PC-3 (cell line): ENCODE data around the gene HMCN1. TPM values are rescaled to one million over a fixed set of nuclear protein-coding genes. Genes with fewer than 3 reads are reported as not detected.

Experiments used
- ATAC-seq: fragments of 200-7000 bp; cut with Tn5 transposase; 2 replicates; pipeline ENCODE4 v1.9.1; 2020; ENCODE audit warnings: mild to moderate bottlenecking, moderate library complexity
- BruUV-seq: library from RNA; stranded (reverse); fragments of 400-500 nt; replicated peaks from 2 replicates; lab custom pipeline; 2021; lab: Mats Ljungman, UMichigan
- CTCF ChIA-PET: fragments of 300-600 bp; sonication (Branson Sonifier 250); formaldehyde crosslinking; loops from one replicate; lab custom pipeline; 2022; ENCODE audit warnings: antibody characterized with exemption; lab: Charles Lee
- POLR2A ChIA-PET: fragments of 300-600 bp; sonication (Branson Sonifier 250); formaldehyde crosslinking; loops from one replicate; lab custom pipeline; 2022; ENCODE audit warnings: antibody characterized with exemption; ENCODE audit not compliant: unreplicated experiment; lab: Charles Lee
- DNase-seq: peaks from one replicate; pipeline ENCODE4 v3.0.0-alpha.2; 2015
- H2AFZ ChIP-seq: fragments of 300-600 bp; sonication (generic); 2 replicates; pipeline ENCODE4 v1.6.0; 2016; ENCODE audit warnings: antibody characterized with exemption, low read length
- H3F3A ChIP-seq: fragments of 300-600 bp; sonication (generic); one replicate; pipeline ENCODE4 v1.6.0; 2017; ENCODE audit warnings: antibody characterized with exemption, low read length, control low read depth, mild to moderate bottlenecking; ENCODE audit not compliant: unreplicated experiment
- H3K27ac ChIP-seq: fragments of 300-600 bp; sonication (generic); 2 replicates; pipeline ENCODE4 v1.5.1; 2016; ENCODE audit warnings: mild to moderate bottlenecking, low read length
- H3K27me3 ChIP-seq: fragments of 300-600 bp; sonication (generic); 2 replicates; pipeline ENCODE4 v1.6.1; 2016; ENCODE audit warnings: low read length, mixed read lengths
- H3K36me3 ChIP-seq: fragments of 300-600 bp; sonication (generic); 2 replicates; pipeline ENCODE4 v1.6.1; 2016; ENCODE audit warnings: low read depth, mixed run types, low read length, mixed read lengths
- H3K4me1 ChIP-seq: fragments of 300-600 bp; sonication (generic); 2 replicates; pipeline ENCODE4 v1.5.1; 2016; ENCODE audit warnings: low read length; ENCODE audit not compliant: insufficient read depth
- H3K4me2 ChIP-seq: fragments of 300-600 bp; sonication (generic); 2 replicates; pipeline ENCODE4 v1.6.0; 2016; ENCODE audit warnings: low read length
- H3K4me3 ChIP-seq: fragments of 300-600 bp; sonication (generic); 2 replicates; pipeline ENCODE4 v1.5.1; 2016; ENCODE audit warnings: mild to moderate bottlenecking, low read length, mixed read lengths
- H3K79me2 ChIP-seq: fragments of 300-600 bp; sonication (generic); 2 replicates; pipeline ENCODE4 v1.6.1; 2017; ENCODE audit warnings: low read length, mixed read lengths
- H3K9ac ChIP-seq: fragments of 300-600 bp; sonication (generic); 2 replicates; pipeline ENCODE4 v1.6.0; 2016; ENCODE audit warnings: mild to moderate bottlenecking, low read length
- H3K9me2 ChIP-seq: fragments of 300-600 bp; sonication (generic); replicated peaks from 2 replicates; pipeline ENCODE4 v1.6.1; 2016; ENCODE audit warnings: mixed run types, low read length, mixed read lengths
- H3K9me3 ChIP-seq: fragments of 300-600 bp; sonication (generic); 2 replicates; pipeline ENCODE4 v1.6.1; 2016; ENCODE audit warnings: low read length, mixed read lengths
- H4K20me1 ChIP-seq: fragments of 300-600 bp; sonication (generic); 2 replicates; pipeline ENCODE4 v1.6.1; 2016; ENCODE audit warnings: low read length, mixed read lengths
- CTCF ChIP-seq: fragments of 300-600 bp; sonication (generic); conservative IDR thresholded peaks from 2 replicates; pipeline ENCODE4 v1.5.1; 2017; ENCODE audit warnings: antibody characterized with exemption, low read depth, mild to moderate bottlenecking, low read length
- EZH2 ChIP-seq: fragments of 300-600 bp; sonication (generic); IDR thresholded peaks from one replicate; pipeline ENCODE4 v1.6.1; 2017; ENCODE audit warnings: antibody characterized with exemption, mild to moderate bottlenecking, low read length; ENCODE audit not compliant: unreplicated experiment
- EZH2phosphoT487 ChIP-seq: fragments of 300-600 bp; sonication (generic); IDR thresholded peaks from 2 replicates; pipeline ENCODE4 v1.6.1; 2018; ENCODE audit warnings: mild to moderate bottlenecking, antibody characterized with exemption, low read length, borderline replicate concordance
- intact Hi-C: fragments of 100-400 bp; cut with micrococcal nuclease; formaldehyde crosslinking; loops from 2 replicates; pipeline ENCODE4 v1.9.0; 2023
- total RNA-seq: library from RNA; depleted of rRNA; stranded (reverse); fragments of >200 nt; gene quantifications from 2 replicates; pipeline ENCODE4 v1.2.3, GENCODE V29; 2014

Gene HMCN1
- total RNA-seq, 1 experiment from 2014 or later: 0.66 TPM

- no peaks in the 10 kb centered on the region for H3K79me2 ChIP-seq
- peak; percentile 20; the same call in 1 of the 2 replicates for ATAC-seq
Observed at GRCh38 chr1:185837711-185838110, 103.5 kb downstream of the HMCN1 start.

GRCh38 chr1:185838111-185838510 lies 103.9 kb downstream of the HMCN1 start:
- no peak for DNase-seq
- intact Hi-C loops: no loop called here
- Histone ChIP-seq H3K27ac (no peak overlapping the region), H3K9me3 (no peaks in the 10 kb centered on the region), H3K4me1 (no peaks in the 10 kb centered on the region), H2AFZ (no peak overlapping the region), H3K9ac (no peak overlapping the region), H3K79me2 (no peaks in the 10 kb centered on the region), H4K20me1 (no peaks in the 10 kb centered on the region), H3K4me2 (no peak overlapping the region), H3F3A (no peaks in the 10 kb centered on the region), H3K4me3 (no peak overlapping the region), H3K36me3 (no peaks in the 10 kb centered on the region), H3K9me2 (no peaks in the 10 kb centered on the region), H3K27me3 (no peaks in the 10 kb centered on the region)
- no TSS peak for BruUV-seq
- POLR2A ChIA-PET: no interaction called here
- no peak for TF ChIP-seq EZH2phosphoT487
- TF ChIP-seq EZH2: no peak
- no peak for TF ChIP-seq CTCF
- CTCF ChIA-PET: no interaction called here
- no peak for ATAC-seq

More at GRCh38 chr1:185837711-185838110, 103.5 kb downstream of the HMCN1 start:
- H3K4me3 ChIP-seq: no peak overlapping the region
- intact Hi-C loops: no loop called here
- BruUV-seq: no TSS peak
- H3K9ac ChIP-seq: no peak overlapping the region
- TF ChIP-seq CTCF (no peak), EZH2phosphoT487 (no peak), EZH2 (no peak)
- H3K36me3 ChIP-seq: no peaks in the 10 kb centered on the region
- H3F3A ChIP-seq: no peaks in the 10 kb centered on the region
- H3K9me2 ChIP-seq: no peaks in the 10 kb centered on the region
- H4K20me1 ChIP-seq: no peaks in the 10 kb centered on the region
- no peaks in the 10 kb centered on the region for H3K9me3 ChIP-seq
- ChIA-PET CTCF (no interaction called here), POLR2A (no interaction called here)
- H3K27ac ChIP-seq: no peak overlapping the region
- H3K4me1 ChIP-seq: no peaks in the 10 kb centered on the region
- no peaks in the 10 kb centered on the region for H3K27me3 ChIP-seq
- no peak overlapping the region for H3K4me2 ChIP-seq
- H2AFZ ChIP-seq: no peak overlapping the region
- no peak for DNase-seq

GRCh38 chr1:185840880-185841279 lies 106.7 kb downstream of the HMCN1 start:
- Histone ChIP-seq H3K27me3 (no peaks in the 10 kb centered on the region), H3K4me3 (no peak overlapping the region), H3K4me1 (no peaks in the 10 kb centered on the region), H3K79me2 (no peaks in the 10 kb centered on the region), H3K9ac (no peak overlapping the region), H3K27ac (no peak overlapping the region), H3K9me2 (no peaks in the 10 kb centered on the region), H2AFZ (no peak overlapping the region), H3F3A (no peaks in the 10 kb centered on the region), H4K20me1 (no peaks in the 10 kb centered on the region), H3K9me3 (no peaks in the 10 kb centered on the region), H3K36me3 (no peaks in the 10 kb centered on the region), H3K4me2 (no peak overlapping the region)
- ChIA-PET POLR2A (no interaction called here), CTCF (no interaction called here)
- BruUV-seq: no TSS peak
- ATAC-seq: no peak
- intact Hi-C loops: no loop called here
- TF ChIP-seq CTCF (no peak), EZH2phosphoT487 (no peak), EZH2 (no peak)
- no peak for DNase-seq
